Sigmoid colon (tissue), 7 donors: ENCODE data around the gene MYCL. TPM values are rescaled to one million over a fixed set of nuclear protein-coding genes. Genes with fewer than 3 reads are reported as not detected.

Source experiments
- DNase-seq: peaks from one replicate; pipeline ENCODE4 v3.0.0-alpha.2; 2019
- H3K27ac ChIP-seq, 4 donors: fragments of 200-600 bp; sonication (generic); one replicate each; pipeline ENCODE4 v1.5.1; 2016 to 2019; ENCODE audit warnings: mild to moderate bottlenecking in 1 of 4
- H3K27me3 ChIP-seq, 3 donors: fragments of 200-600 bp; sonication (generic); one replicate each; pipeline ENCODE4 v1.5.1; 2019; ENCODE audit warnings: mild to moderate bottlenecking in 1 of 3
- H3K36me3 ChIP-seq, 4 donors: fragments of 200-600 bp; sonication (generic); one replicate each; pipeline ENCODE4 v1.5.1; 2016 to 2019
- H3K4me1 ChIP-seq, 4 donors: fragments of 200-600 bp; sonication (generic); one replicate each; pipeline ENCODE4 v1.5.1; 2017 to 2019
- H3K4me3 ChIP-seq, 4 donors: fragments of 200-600 bp; sonication (generic); one replicate each; pipeline ENCODE4 v1.5.1; 2017 to 2019; ENCODE audit warnings: mild to moderate bottlenecking in 2 of 4, moderate library complexity in 1 of 4
- H3K9me3 ChIP-seq, 4 donors: fragments of 200-600 bp in 3 of 4; sonication (generic) in 3 of 4; one replicate each; pipeline versions ENCODE4 v1.5.1 to v1.6.1; 2013 to 2019
- CTCF ChIP-seq, 4 experiments: fragments of 450-650 bp in 3 of 4; fragments of 200-600 bp in 1 of 4; IDR thresholded peaks; one replicate each; pipeline ENCODE4 v1.5.1; 2016 to 2019; ENCODE audit warnings: antibody characterized with exemption in 4 of 4, mild to moderate bottlenecking in 3 of 4, moderate library complexity in 2 of 4
- EP300 ChIP-seq, 4 donors: sonication (generic); formaldehyde crosslinking; IDR thresholded peaks; one replicate each; pipeline ENCODE4 v1.6.1; 2017; ENCODE audit warnings: antibody characterized with exemption in 4 of 4
- POLR2A ChIP-seq, 2 donors: fragments of 450-650 bp; IDR thresholded peaks; one replicate each; pipeline ENCODE4 v1.6.1; 2016; ENCODE audit warnings: antibody characterized with exemption in 2 of 2, mild to moderate bottlenecking in 2 of 2, moderate library complexity in 2 of 2
- POLR2AphosphoS5 ChIP-seq, 4 donors: sonication (generic); formaldehyde crosslinking; IDR thresholded peaks; one replicate each; pipeline ENCODE4 v1.6.1; 2017; ENCODE audit warnings: antibody characterized with exemption in 4 of 4
- WGBS, 2 donors: extraction: QIAGEN DNeasy Blood & Tissue Kit; methylation state at CpG; one replicate each; pipeline ENCODE4 v1.1.7; 2013; 5-methylcytosine and 5-hydroxymethylcytosine counted together
- intact Hi-C: fragments of 100-400 bp; cut with DNase I; formaldehyde crosslinking; loops from one replicate; pipeline ENCODE4 v1.15.1; 2023
- polyA plus RNA-seq, 3 donors: library from polyadenylated mRNA; stranded (reverse); fragments of 200-250 nt; gene quantifications; one replicate each; pipeline ENCODE4 v1.2.3, GENCODE V29; 2013
- total RNA-seq, 4 donors: library from RNA; depleted of rRNA; stranded (reverse); fragments of >200 nt; gene quantifications; one replicate each; pipeline ENCODE4 v1.1.0, GENCODE V29; 2016
- donor health status: healthy with polysubstance abuse.
- donor health status: Bipolar disorder and iron deficiency.
- donor health status: healthy.

Gene MYCL
- total and polyA plus RNA-seq, 7 donors: 0.14 to 8.2 (median 1.7) TPM

- intact Hi-C loops: no loop called here
- H3K4me1 ChIP-seq: peaks cover 0 to 26% (median 22%) of the 10 kb centered on the region in 4 donors
- no peaks in the 10 kb centered on the region for H3K9me3 ChIP-seq
- no peak for DNase-seq
- no peak overlapping the region for H3K4me3 ChIP-seq
- H3K27ac ChIP-seq: no peak overlapping the region
- peaks cover 8 to 38% (median 24%) of the 10 kb centered on the region in 3 donors for H3K27me3 ChIP-seq
- WGBS, 2 donors: 85 to 88% methylated on average over 11 of the region's 11 CpGs
- no peaks in the 10 kb centered on the region for H3K36me3 ChIP-seq
- TF ChIP-seq EP300 (IDR thresholded peaks at IDR 0.05) (no peak), POLR2AphosphoS5 (IDR thresholded peaks at IDR 0.05) (no peak), POLR2A (IDR thresholded peaks at IDR 0.05) (no peak), CTCF (IDR thresholded peaks at IDR 0.05) (no peak)
These were observed 4.6 kb downstream of the MYCL start for GRCh38 chr1:39896909-39897685.

GRCh38 chr1:39895731-39896480 lies 5.8 kb downstream of the MYCL start:
- no peak for TF ChIP-seq CTCF (IDR thresholded peaks at IDR 0.05)
- no peak for TF ChIP-seq POLR2A (IDR thresholded peaks at IDR 0.05)
- no peak for TF ChIP-seq EP300 (IDR thresholded peaks at IDR 0.05)
- TF ChIP-seq POLR2AphosphoS5 (IDR thresholded peaks at IDR 0.05): no peak
- WGBS, 2 donors: 87 to 89% methylated on average over 5 of the region's 5 CpGs
- intact Hi-C loops: no loop called here
- Histone ChIP-seq H3K9me3 (no peaks in the 10 kb centered on the region), H3K27me3 (peaks cover 8 to 28% (median 13%) of the 10 kb centered on the region in 3 donors), H3K36me3 (no peaks in the 10 kb centered on the region), H3K4me3 (no peak overlapping the region), H3K4me1 (peaks cover 0 to 17% (median 12%) of the 10 kb centered on the region in 4 donors), H3K27ac (no peak overlapping the region)
- no peak for DNase-seq

- no peak overlapping the region for H3K27ac ChIP-seq
- DNase-seq: no peak
- H3K4me3 ChIP-seq: no peak overlapping the region
- H3K9me3 ChIP-seq: no peaks in the 10 kb centered on the region
- WGBS, 2 donors: 78 to 86% methylated on average over 3 of the region's 3 CpGs
- no peaks in the 10 kb centered on the region for H3K36me3 ChIP-seq
- intact Hi-C loops: no loop called here
- peaks cover 0 to 19% (median 4%) of the 10 kb centered on the region in 3 donors for H3K27me3 ChIP-seq
- TF ChIP-seq EP300 (IDR thresholded peaks at IDR 0.05) (no peak), POLR2A (IDR thresholded peaks at IDR 0.05) (no peak), POLR2AphosphoS5 (IDR thresholded peaks at IDR 0.05) (no peak), CTCF (IDR thresholded peaks at IDR 0.05) (no peak)
- H3K4me1 ChIP-seq: peaks cover 0 to 12% (median 7%) of the 10 kb centered on the region in 4 donors
These were observed 6.7 kb downstream of the MYCL start for GRCh38 chr1:39894884-39895495.

- no peak for TF ChIP-seq EP300 (IDR thresholded peaks at IDR 0.05)
- TF ChIP-seq POLR2A (IDR thresholded peaks at IDR 0.05): no peak
- no peak for TF ChIP-seq POLR2AphosphoS5 (IDR thresholded peaks at IDR 0.05)
- no peak for TF ChIP-seq CTCF (IDR thresholded peaks at IDR 0.05)
- Histone ChIP-seq H3K27ac (peak overlapping the region in 1 of 4 donors; percentile 59), H3K4me1 (peaks cover 0 to 12% (median 7%) of the 10 kb centered on the region in 4 donors), H3K27me3 (no peaks in the 10 kb centered on the region), H3K4me3 (no peak overlapping the region), H3K9me3 (no peaks in the 10 kb centered on the region), H3K36me3 (no peaks in the 10 kb centered on the region)
- intact Hi-C loops: no loop called here
- 19 to 37% methylated on average over 6 of the region's 6 CpGs for WGBS, 2 donors
- DNase-seq: peak; percentile 1
These were observed 8.8 kb downstream of the MYCL start for GRCh38 chr1:39892601-39893595.
